Ishikawa (cell line): ENCODE measurements around the gene POFUT1.

ENCODE experiments used
- CEBPB ChIP-seq: IDR thresholded peaks from 2 replicates; pipeline ENCODE4 v1.6.1; 2012
- CREB1 ChIP-seq: IDR thresholded peaks from 2 replicates; pipeline ENCODE4 v1.6.1; 2012; ENCODE audit warnings: low read depth
- EGR1 ChIP-seq: IDR thresholded peaks from 2 replicates; pipeline ENCODE4 v1.6.1; 2012
- EP300 ChIP-seq: IDR thresholded peaks from 2 replicates; pipeline ENCODE4 v1.6.1; 2012; ENCODE audit warnings: borderline replicate concordance
- FOXM1 ChIP-seq: IDR thresholded peaks from 2 replicates; pipeline ENCODE4 v1.6.1; 2012; ENCODE audit warnings: low read depth, borderline replicate concordance
- MAX ChIP-seq: IDR thresholded peaks from 2 replicates; pipeline ENCODE4 v1.6.1; 2012
- NFIC ChIP-seq: IDR thresholded peaks from 2 replicates; pipeline ENCODE4 v1.6.1; 2012
- RAD21 ChIP-seq: IDR thresholded peaks from 2 replicates; pipeline ENCODE4 v1.6.1; 2012; ENCODE audit warnings: low read depth
- REST ChIP-seq: IDR thresholded peaks from 2 replicates; pipeline ENCODE4 v1.6.1; 2012; ENCODE audit warnings: low read depth, mild to moderate bottlenecking
- TAF1 ChIP-seq: IDR thresholded peaks from 2 replicates; pipeline ENCODE4 v1.6.1; 2012; ENCODE audit warnings: low read depth, mild to moderate bottlenecking
- TCF12 ChIP-seq: IDR thresholded peaks from 2 replicates; pipeline ENCODE4 v1.6.1; 2012; ENCODE audit warnings: low read depth
- TEAD4 ChIP-seq: IDR thresholded peaks from 2 replicates; pipeline ENCODE4 v1.6.1; 2012
- USF1 ChIP-seq: IDR thresholded peaks from 2 replicates; pipeline ENCODE4 v1.6.1; 2012
- YY1 ChIP-seq: IDR thresholded peaks from 2 replicates; pipeline ENCODE4 v1.6.1; 2012; ENCODE audit warnings: low read depth
- ZBTB7A ChIP-seq: IDR thresholded peaks from 2 replicates; pipeline ENCODE4 v1.6.1; 2012; ENCODE audit warnings: low read depth

Gene POFUT1

GRCh38 chr20:32206760-32207625 lies 687 bp upstream of the POFUT1 start:
- TF ChIP-seq MAX (no peak), TEAD4 (no peak)

GRCh38 chr20:32208499-32209154 lies 947 bp downstream of the POFUT1 start:
- TF ChIP-seq TCF12 (no peak), CEBPB (no peak), EP300 (no peak)

- no peak for TF ChIP-seq CREB1
- no peak for TF ChIP-seq RAD21
- TF ChIP-seq MAX = no peak
- no peak for TF ChIP-seq USF1
- no peak for TF ChIP-seq EP300
- no peak for TF ChIP-seq NFIC
- TF ChIP-seq TCF12 = no peak
- no peak for TF ChIP-seq TEAD4
- no peak for TF ChIP-seq TAF1
- no peak for TF ChIP-seq FOXM1
- no peak for TF ChIP-seq ZBTB7A
- no peak for TF ChIP-seq EGR1
Measured at GRCh38 chr20:32209850-32210605, 2.3 kb downstream of the POFUT1 start.

- TF ChIP-seq EP300 (no peak), USF1 (no peak), RAD21 (no peak), YY1 (no peak), FOXM1 (no peak), TEAD4 (no peak), ZBTB7A (no peak), NFIC (no peak), EGR1 (no peak), CEBPB (no peak), CREB1 (no peak)
Measured at GRCh38 chr20:32213870-32214269, 6.2 kb downstream of the POFUT1 start.

- TF ChIP-seq EP300 (no peak), ZBTB7A (no peak), YY1 (no peak), REST (no peak), USF1 (no peak), FOXM1 (no peak), RAD21 (no peak), CREB1 (no peak), MAX (no peak), TAF1 (no peak), CEBPB (no peak)
Measured at GRCh38 chr20:32215147-32215546, 7.5 kb downstream of the POFUT1 start.

GRCh38 chr20:32215729-32216128 lies 8.0 kb downstream of the POFUT1 start:
- no peak for TF ChIP-seq TEAD4
- no peak for TF ChIP-seq TCF12
- no peak for TF ChIP-seq REST
- TF ChIP-seq NFIC = no peak
- no peak for TF ChIP-seq EP300
- TF ChIP-seq ZBTB7A = no peak
- no peak for TF ChIP-seq TAF1
- TF ChIP-seq MAX = no peak
- TF ChIP-seq YY1 = no peak
- no peak for TF ChIP-seq CEBPB
- no peak for TF ChIP-seq RAD21
- TF ChIP-seq FOXM1 = no peak
- TF ChIP-seq USF1 = no peak
- TF ChIP-seq EGR1 = no peak
- no peak for TF ChIP-seq CREB1
